Suprapubic skin (tissue), 4 donors: ENCODE data around the gene CERS6. TPM values are rescaled to one million over a fixed set of nuclear protein-coding genes. Genes with fewer than 3 reads are reported as not detected.

Experiments used
- DNase-seq, 2 donors: peaks; one replicate each; pipeline ENCODE4 v3.0.0-alpha.2; 2019; ENCODE audit warnings: low spot score in 2 of 2
- H3K27ac ChIP-seq: fragments of 200-600 bp; sonication (generic); one replicate; pipeline ENCODE4 v1.5.1; 2019
- H3K27me3 ChIP-seq: fragments of 200-600 bp; sonication (generic); one replicate; pipeline ENCODE4 v1.5.1; 2019
- H3K36me3 ChIP-seq: fragments of 200-600 bp; sonication (generic); one replicate; pipeline ENCODE4 v1.5.1; 2019
- H3K4me1 ChIP-seq: fragments of 200-600 bp; sonication (generic); one replicate; pipeline ENCODE4 v1.5.1; 2019
- H3K4me3 ChIP-seq: fragments of 200-600 bp; sonication (generic); one replicate; pipeline ENCODE4 v1.5.1; 2019; ENCODE audit warnings: mild to moderate bottlenecking
- H3K9me3 ChIP-seq: fragments of 200-600 bp; sonication (generic); one replicate; pipeline ENCODE4 v1.5.1; 2019
- EP300 ChIP-seq: sonication (generic); formaldehyde crosslinking; IDR thresholded peaks from one replicate; pipeline ENCODE4 v1.6.1; 2017; ENCODE audit warnings: antibody characterized with exemption
- POLR2A ChIP-seq, 2 donors: fragments of 450-650 bp; IDR thresholded peaks; one replicate each; pipeline ENCODE4 v1.6.1; 2017; ENCODE audit warnings: antibody characterized with exemption in 2 of 2, mild to moderate bottlenecking in 2 of 2, moderate library complexity in 2 of 2
- POLR2AphosphoS5 ChIP-seq, 3 donors: sonication (generic); formaldehyde crosslinking; IDR thresholded peaks; one replicate each; pipeline ENCODE4 v1.6.1; 2017; ENCODE audit warnings: antibody characterized with exemption in 3 of 3
- WGBS: methylation state at CpG from one replicate; pipeline ENCODE4 v1.1.5; 2018; 5-methylcytosine and 5-hydroxymethylcytosine counted together
- total RNA-seq, 4 donors: library from RNA; depleted of rRNA; stranded (reverse); fragments of >200 nt; gene quantifications; one replicate each; pipeline ENCODE4 v1.1.0, GENCODE V29; 2016
- TF ChIP-seq, protein P1 (sequence below), 2 donors: fragments of 200-600 bp in 1 of 2; fragments of 450-650 bp in 1 of 2; sonication (generic) in 1 of 2; IDR thresholded peaks; one replicate each; pipeline ENCODE4 v1.5.1; 2016 to 2019; ENCODE audit warnings: antibody characterized with exemption in 2 of 2, mild to moderate bottlenecking in 1 of 2, moderate library complexity in 1 of 2

Gene CERS6
- total RNA-seq, 4 donors from 2014 or later: 68.7 to 83.3 (median 77.0) TPM

- Histone ChIP-seq H3K27me3 (no peaks in the 10 kb centered on the region), H3K9me3 (no peaks in the 10 kb centered on the region), H3K4me1 (no peaks in the 10 kb centered on the region), H3K4me3 (no peak overlapping the region), H3K27ac (no peak overlapping the region), H3K36me3 (no peaks in the 10 kb centered on the region)
- DNase-seq: no peak
- TF ChIP-seq POLR2A (IDR thresholded peaks at IDR 0.05): no peak
- TF ChIP-seq EP300: no peak
- TF ChIP-seq POLR2AphosphoS5 (IDR thresholded peaks at IDR 0.05): no peak
- TF ChIP-seq, protein P1, sequence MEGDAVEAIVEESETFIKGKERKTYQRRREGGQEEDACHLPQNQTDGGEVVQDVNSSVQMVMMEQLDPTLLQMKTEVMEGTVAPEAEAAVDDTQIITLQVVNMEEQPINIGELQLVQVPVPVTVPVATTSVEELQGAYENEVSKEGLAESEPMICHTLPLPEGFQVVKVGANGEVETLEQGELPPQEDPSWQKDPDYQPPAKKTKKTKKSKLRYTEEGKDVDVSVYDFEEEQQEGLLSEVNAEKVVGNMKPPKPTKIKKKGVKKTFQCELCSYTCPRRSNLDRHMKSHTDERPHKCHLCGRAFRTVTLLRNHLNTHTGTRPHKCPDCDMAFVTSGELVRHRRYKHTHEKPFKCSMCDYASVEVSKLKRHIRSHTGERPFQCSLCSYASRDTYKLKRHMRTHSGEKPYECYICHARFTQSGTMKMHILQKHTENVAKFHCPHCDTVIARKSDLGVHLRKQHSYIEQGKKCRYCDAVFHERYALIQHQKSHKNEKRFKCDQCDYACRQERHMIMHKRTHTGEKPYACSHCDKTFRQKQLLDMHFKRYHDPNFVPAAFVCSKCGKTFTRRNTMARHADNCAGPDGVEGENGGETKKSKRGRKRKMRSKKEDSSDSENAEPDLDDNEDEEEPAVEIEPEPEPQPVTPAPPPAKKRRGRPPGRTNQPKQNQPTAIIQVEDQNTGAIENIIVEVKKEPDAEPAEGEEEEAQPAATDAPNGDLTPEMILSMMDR (IDR thresholded peaks at IDR 0.05): no peak
Observed at GRCh38 chr2:168443818-168444217, 12.3 kb upstream of the CERS6 start.

GRCh38 chr2:168445960-168446359, 10.1 kb upstream of the CERS6 start:
- H3K4me3 ChIP-seq: no peak overlapping the region
- TF ChIP-seq POLR2A (IDR thresholded peaks at IDR 0.05): no peak
- no peak for TF ChIP-seq EP300
- TF ChIP-seq POLR2AphosphoS5 (IDR thresholded peaks at IDR 0.05): no peak
- TF ChIP-seq, protein P1 (IDR thresholded peaks at IDR 0.05): no peak
- no peak for DNase-seq
- no peaks in the 10 kb centered on the region for H3K36me3 ChIP-seq
- no peaks in the 10 kb centered on the region for H3K9me3 ChIP-seq
- no peak overlapping the region for H3K27ac ChIP-seq
- H3K27me3 ChIP-seq: no peaks in the 10 kb centered on the region
- 97% methylated on average over 2 of the region's 2 CpGs for WGBS
- no peaks in the 10 kb centered on the region for H3K4me1 ChIP-seq

GRCh38 chr2:168448980-168449379, 7.1 kb upstream of the CERS6 start:
- Histone ChIP-seq H3K27ac (no peak overlapping the region), H3K4me1 (no peaks in the 10 kb centered on the region), H3K4me3 (no peak overlapping the region), H3K27me3 (no peaks in the 10 kb centered on the region), H3K9me3 (no peaks in the 10 kb centered on the region), H3K36me3 (no peaks in the 10 kb centered on the region)
- no peak for DNase-seq
- no peak for TF ChIP-seq POLR2AphosphoS5 (IDR thresholded peaks at IDR 0.05)
- TF ChIP-seq, protein P1 (IDR thresholded peaks at IDR 0.05): no peak

- Histone ChIP-seq H3K27ac (no peak overlapping the region), H3K36me3 (no peaks in the 10 kb centered on the region), H3K4me3 (no peak overlapping the region), H3K9me3 (no peaks in the 10 kb centered on the region), H3K4me1 (no peaks in the 10 kb centered on the region), H3K27me3 (no peaks in the 10 kb centered on the region)
- DNase-seq: no peak
- TF ChIP-seq EP300 (no peak), POLR2A (IDR thresholded peaks at IDR 0.05) (no peak), POLR2AphosphoS5 (IDR thresholded peaks at IDR 0.05) (no peak)
- TF ChIP-seq, protein P1 (IDR thresholded peaks at IDR 0.05): no peak
- 41% methylated on average over 3 of the region's 3 CpGs for WGBS
Observed at GRCh38 chr2:168449419-168449818, 6.7 kb upstream of the CERS6 start.

DNA sequence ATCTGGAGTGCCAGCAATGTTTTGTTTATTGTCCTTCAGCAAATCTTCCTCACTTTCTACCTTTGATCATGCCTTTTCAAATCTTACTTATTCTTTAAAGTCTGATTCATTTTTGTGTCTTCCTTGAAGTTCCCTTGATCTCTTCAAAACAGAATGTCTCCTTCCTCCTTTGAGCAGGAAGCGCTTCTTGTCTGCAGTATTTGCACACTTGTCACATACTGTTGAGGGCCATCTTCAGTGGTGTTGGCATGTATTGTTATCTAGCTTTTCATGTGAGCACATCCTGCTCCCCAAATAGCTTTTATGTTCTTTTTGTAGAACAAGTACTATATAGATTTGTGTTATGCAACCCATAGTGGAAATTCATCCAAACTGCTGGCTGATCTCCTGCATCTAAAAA, 5.9 kb upstream of the CERS6 start:
- H3K27me3 ChIP-seq: no peaks in the 10 kb centered on the region
- H3K4me1 ChIP-seq: no peaks in the 10 kb centered on the region
- H3K27ac ChIP-seq: no peak overlapping the region
- no peak overlapping the region for H3K4me3 ChIP-seq
- H3K36me3 ChIP-seq: no peaks in the 10 kb centered on the region
- no peak for DNase-seq
- TF ChIP-seq, protein P1 (IDR thresholded peaks at IDR 0.05): no peak
- no peak for TF ChIP-seq EP300
- no peak for TF ChIP-seq POLR2AphosphoS5 (IDR thresholded peaks at IDR 0.05)
- no peak for TF ChIP-seq POLR2A (IDR thresholded peaks at IDR 0.05)
- WGBS: 83% methylated on average over 1 of the region's 1 CpG
- no peaks in the 10 kb centered on the region for H3K9me3 ChIP-seq
